GM20000 (cell line): Measurements from ENCODE around the gene SCN4A.
"Not testable (repeated sequence)": the region's sequence is repeated elsewhere in the genome, so short reads cannot be mapped to it uniquely, and the experiment has no call there.

Experiments
- DNase-seq: peaks from one replicate; pipeline ENCODE4 v3.0.0; 2012; ENCODE audit warnings: low spot score
- CTCF ChIP-seq: IDR thresholded peaks from 2 replicates; pipeline ENCODE4 v1.5.1; 2012; ENCODE audit warnings: mild to moderate bottlenecking, control low read depth; ENCODE audit errors: extremely low read depth, missing control alignments

SCN4A gene

DNA sequence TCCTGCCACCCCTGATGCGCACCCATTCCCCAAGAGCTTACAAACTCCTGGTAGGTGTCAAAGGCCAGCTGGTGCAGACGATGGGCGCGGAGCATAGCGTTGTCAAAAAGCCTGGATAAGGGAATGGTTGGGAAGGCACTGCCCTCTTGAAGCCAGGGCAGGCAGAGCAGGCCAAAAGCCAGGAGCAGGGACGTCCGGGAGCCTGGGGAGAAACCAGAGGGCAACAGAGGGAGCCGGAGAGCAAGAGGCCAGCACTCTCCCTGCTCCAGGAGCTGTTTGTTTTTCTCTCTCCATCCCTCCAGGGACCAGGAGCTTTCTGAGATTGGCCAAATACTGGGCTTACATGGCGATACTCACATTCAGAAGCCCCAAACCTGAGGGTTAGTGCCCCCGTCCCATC, 54.4 kb downstream of the SCN4A start:
- no peak for TF ChIP-seq CTCF
- no peak for DNase-seq

GRCh38 chr17:63917646-63918045, 55.1 kb downstream of the SCN4A start:
- no peak for DNase-seq
- TF ChIP-seq CTCF, result no peak

GRCh38 chr17:63917206-63917605, 55.5 kb downstream of the SCN4A start:
- not testable (repeated sequence) for DNase-seq

- TF ChIP-seq CTCF, result no peak
- DNase-seq, result no peak
Measured at GRCh38 chr17:63916566-63917185, 56.0 kb downstream of the SCN4A start.

DNA sequence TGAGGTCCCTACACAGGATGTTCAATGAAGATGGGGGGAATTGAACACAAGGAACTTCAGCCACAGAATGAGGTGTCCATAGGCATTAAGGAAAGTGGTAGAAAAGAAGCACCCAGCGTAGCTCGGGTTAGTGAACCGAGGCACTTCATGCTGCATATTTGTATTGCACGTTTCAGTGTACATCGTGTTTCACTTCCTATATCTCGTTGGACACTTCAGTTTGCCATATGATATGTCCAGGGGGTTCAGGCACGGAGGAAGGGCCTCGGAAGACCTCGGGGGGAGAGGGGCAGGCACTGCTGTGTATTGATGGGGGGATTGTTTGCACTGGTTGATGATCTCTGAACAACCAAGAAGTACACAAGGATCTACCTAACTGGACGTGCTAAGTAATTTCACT, 57.0 kb downstream of the SCN4A start:
- not testable (repeated sequence) for DNase-seq

DNA sequence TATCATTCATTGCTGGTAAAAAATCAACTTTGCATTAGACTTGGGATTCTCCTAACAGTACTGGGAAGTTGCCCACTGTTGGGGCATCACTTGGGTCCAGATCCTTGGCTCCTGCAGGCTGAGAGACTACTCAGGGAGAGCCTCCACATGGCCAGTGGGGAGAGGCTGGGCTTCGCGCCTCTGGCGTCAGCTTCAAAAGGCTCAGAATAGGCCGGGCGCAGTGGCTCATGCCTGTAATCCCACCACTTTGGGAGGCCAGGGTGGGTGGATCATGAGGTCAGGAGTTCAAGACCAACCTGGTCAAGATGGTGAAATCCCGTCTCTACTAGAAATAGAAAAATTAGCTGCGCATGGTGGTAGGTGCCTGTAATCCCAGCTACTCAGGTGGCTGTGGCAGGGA, 58.2 kb downstream of the SCN4A start:
- DNase-seq, result no peak
- no peak for TF ChIP-seq CTCF

DNA sequence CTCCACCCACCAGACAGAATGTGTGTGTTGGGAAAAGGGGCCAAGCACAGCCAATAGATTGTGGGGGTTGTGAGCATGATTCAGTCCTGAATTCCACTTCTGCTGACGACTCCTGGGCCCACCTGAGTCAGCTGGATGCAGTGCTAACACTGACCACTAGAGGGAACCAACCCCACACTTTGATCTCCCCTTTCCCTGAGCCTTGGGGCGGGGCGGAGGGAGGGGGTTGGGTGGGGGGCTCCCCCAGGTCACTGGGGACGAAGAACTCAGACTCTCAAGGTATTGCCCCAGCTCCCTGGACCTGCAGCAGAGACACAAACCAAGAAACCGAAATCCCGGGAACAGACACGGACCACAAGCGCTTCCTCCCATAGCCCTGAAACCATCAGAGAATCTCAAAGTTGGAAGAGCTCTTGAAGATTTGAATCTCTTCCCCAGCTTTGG, 61.0 kb downstream of the SCN4A start:
- DNase-seq, result peak; percentile 59

DNA sequence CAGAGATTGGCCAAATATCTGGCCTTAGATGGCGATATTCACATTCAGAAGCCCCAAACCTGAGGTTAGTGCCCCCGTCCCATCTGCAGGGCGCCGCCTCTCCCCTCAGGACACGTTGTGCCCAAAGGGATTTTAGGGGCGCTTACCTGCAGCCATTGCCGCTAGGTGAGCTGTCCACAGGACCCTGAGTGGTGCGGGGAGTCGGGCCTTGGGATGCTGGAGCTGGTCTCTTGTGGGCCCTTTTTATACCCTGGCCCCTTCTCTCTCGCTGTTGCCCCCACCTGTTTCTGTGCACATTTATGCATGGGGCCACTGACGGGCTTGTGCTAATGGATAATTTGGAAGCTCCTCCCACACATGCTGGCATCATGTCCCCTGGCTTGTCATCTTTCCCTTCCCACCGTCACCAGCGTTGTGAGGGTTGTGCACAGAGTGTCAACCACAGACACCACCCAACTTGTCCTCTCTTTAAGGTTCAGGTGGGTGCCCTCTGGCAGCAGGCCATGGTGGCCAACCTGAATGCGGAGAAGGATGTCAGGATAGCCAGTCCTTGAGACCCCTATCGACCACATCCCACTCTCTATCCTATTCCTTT, 61.6 kb downstream of the SCN4A start, which contains the start of gene CSHL1:
CSHL1 (minus strand) TSS at position 218 of the 595 bp plus-strand sequence; CDS start at position 156, 62 bp downstream.
- DNase-seq, result no peak
- no peak for TF ChIP-seq CTCF

More for the DNA sequence above, 61.0 kb downstream of the SCN4A start:
- TF ChIP-seq CTCF, result peak; percentile 58
